ENCODE measurements around the gene GRPEL1. TPM values are rescaled to one million over a fixed set of nuclear protein-coding genes. Genes with fewer than 3 reads are reported as not detected.

GRPEL1 gene
- total and polyA plus RNA-seq, 2 of the 13 experiments (the other 11 are each of a cell fraction or from before 2014, with no cell fraction given), result 32.3 to 141 TPM

DNA sequence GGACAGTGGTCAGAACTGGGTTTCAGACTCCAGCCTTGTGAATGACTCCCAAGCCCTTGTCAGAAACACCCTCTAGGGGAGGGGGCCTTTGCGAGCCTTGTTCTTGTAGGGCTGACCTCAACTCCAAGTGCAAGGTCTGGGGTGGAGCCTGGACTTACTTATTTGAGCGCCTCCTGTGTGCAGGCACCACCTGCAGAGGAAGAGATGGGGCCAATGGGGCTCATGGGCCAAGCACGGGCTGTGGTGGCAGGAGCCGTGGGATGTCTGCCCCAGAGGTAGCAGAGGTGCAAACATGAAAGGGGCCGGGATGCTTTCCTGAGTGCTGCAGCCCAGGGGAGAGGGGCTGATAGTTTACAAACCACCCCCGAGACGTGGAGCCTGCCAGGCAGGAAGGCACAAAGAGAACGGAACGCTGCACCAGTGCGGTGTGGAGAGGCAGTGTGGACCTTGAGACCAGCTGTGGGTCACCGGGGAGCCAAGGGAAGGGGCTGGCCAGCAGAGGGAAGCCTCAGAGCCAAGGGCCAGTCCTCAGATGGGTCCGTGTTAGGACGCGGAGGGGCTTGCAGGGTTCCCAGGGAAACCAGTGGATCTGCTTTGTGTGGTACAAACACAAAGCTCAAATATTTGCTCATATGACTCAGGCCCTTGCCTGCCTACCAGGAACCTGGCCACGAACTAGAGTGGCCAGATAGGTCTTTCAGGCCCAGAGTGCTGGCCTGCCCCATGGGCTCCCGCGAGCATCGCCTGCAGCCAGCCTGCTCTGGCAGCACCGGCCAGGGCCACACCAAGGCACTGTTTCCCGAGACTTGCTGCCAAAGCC lies 33.4 kb downstream of the GRPEL1 start (continued):
- TF ChIP-seq, protein P1, sequence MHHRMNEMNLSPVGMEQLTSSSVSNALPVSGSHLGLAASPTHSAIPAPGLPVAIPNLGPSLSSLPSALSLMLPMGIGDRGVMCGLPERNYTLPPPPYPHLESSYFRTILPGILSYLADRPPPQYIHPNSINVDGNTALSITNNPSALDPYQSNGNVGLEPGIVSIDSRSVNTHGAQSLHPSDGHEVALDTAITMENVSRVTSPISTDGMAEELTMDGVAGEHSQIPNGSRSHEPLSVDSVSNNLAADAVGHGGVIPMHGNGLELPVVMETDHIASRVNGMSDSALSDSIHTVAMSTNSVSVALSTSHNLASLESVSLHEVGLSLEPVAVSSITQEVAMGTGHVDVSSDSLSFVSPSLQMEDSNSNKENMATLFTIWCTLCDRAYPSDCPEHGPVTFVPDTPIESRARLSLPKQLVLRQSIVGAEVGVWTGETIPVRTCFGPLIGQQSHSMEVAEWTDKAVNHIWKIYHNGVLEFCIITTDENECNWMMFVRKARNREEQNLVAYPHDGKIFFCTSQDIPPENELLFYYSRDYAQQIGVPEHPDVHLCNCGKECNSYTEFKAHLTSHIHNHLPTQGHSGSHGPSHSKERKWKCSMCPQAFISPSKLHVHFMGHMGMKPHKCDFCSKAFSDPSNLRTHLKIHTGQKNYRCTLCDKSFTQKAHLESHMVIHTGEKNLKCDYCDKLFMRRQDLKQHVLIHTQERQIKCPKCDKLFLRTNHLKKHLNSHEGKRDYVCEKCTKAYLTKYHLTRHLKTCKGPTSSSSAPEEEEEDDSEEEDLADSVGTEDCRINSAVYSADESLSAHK (CRISPR knock-in tag; IDR thresholded peaks at IDR 0.05; ENCODE audit: borderline replicate concordance), result no peak
- no peak; the same call in 1 of the 2 replicates for TF ChIP-seq ZNF451 (CRISPR knock-in tag; IDR thresholded peaks at IDR 0.05)
- 0 out of 2 replicates have a peak, but pooled peaks have one; percentile 45 for TF ChIP-seq ISL2 (CRISPR knock-in tag; IDR thresholded peaks at IDR 0.05)
- no peak for TF ChIP-seq NCOA1 (CRISPR knock-in tag; IDR thresholded peaks at IDR 0.05)
- peak; percentile 91 for TF ChIP-seq ZMAT3 (CRISPR knock-in tag; conservative IDR thresholded peaks at IDR 0.05)
- peak; percentile 52 for TF ChIP-seq NR2C2 (CRISPR knock-in tag; IDR thresholded peaks at IDR 0.05; ENCODE audit: borderline replicate concordance)
- TF ChIP-seq ZMYM2 (CRISPR knock-in tag; IDR thresholded peaks at IDR 0.05), result peak; percentile 93
- no peak for TF ChIP-seq ZSCAN9 (CRISPR knock-in tag; IDR thresholded peaks at IDR 0.05; ENCODE audit: borderline replicate concordance)
- no peak for TF ChIP-seq PPARG (CRISPR knock-in tag; conservative IDR thresholded peaks at IDR 0.05)
- peak; percentile 94; the same call in 1 of the 2 replicates for TF ChIP-seq MTA1 (CRISPR knock-in tag; IDR thresholded peaks at IDR 0.05; ENCODE audit: borderline replicate concordance)
- no peak for TF ChIP-seq RELA (CRISPR knock-in tag; IDR thresholded peaks at IDR 0.05)
- TF ChIP-seq SALL2 (CRISPR knock-in tag; IDR thresholded peaks at IDR 0.05), result peak; percentile 72; the same call in 1 of the 2 replicates
- TF ChIP-seq, protein P2, sequence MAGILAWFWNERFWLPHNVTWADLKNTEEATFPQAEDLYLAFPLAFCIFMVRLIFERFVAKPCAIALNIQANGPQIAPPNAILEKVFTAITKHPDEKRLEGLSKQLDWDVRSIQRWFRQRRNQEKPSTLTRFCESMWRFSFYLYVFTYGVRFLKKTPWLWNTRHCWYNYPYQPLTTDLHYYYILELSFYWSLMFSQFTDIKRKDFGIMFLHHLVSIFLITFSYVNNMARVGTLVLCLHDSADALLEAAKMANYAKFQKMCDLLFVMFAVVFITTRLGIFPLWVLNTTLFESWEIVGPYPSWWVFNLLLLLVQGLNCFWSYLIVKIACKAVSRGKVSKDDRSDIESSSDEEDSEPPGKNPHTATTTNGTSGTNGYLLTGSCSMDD (CRISPR knock-in tag; IDR thresholded peaks at IDR 0.05), result no peak
- peak; percentile 9 for TF ChIP-seq ETV5 (CRISPR knock-in tag; IDR thresholded peaks at IDR 0.05; ENCODE audit: borderline replicate concordance)
- TF ChIP-seq ZMYM4 (CRISPR knock-in tag; IDR thresholded peaks at IDR 0.05), result peak; percentile 45
- TF ChIP-seq ZNF431 (CRISPR knock-in tag; IDR thresholded peaks at IDR 0.05; ENCODE audit: borderline replicate concordance, low read depth), result no peak
- no peak for TF ChIP-seq ETV6 (CRISPR knock-in tag; conservative IDR thresholded peaks at IDR 0.05)
- TF ChIP-seq NFE2L1 (CRISPR knock-in tag; IDR thresholded peaks at IDR 0.05; ENCODE audit: borderline replicate concordance), result no peak
- TF ChIP-seq SRSF4 (IDR thresholded peaks at IDR 0.05; ENCODE audit: low read depth, low read length, poor library complexity, severe bottlenecking), result no peak
- TF ChIP-seq RNF2 (conservative IDR thresholded peaks at IDR 0.05; ENCODE audit: low read depth), result no peak
- TF ChIP-seq ZNF383 (CRISPR knock-in tag; IDR thresholded peaks at IDR 0.05; ENCODE audit: borderline replicate concordance), result no peak
- TF ChIP-seq ZNF83 (CRISPR knock-in tag; IDR thresholded peaks at IDR 0.05; ENCODE audit: borderline replicate concordance), result no peak
- TF ChIP-seq FLYWCH1 (CRISPR knock-in tag; IDR thresholded peaks at IDR 0.05), result no peak
- TF ChIP-seq SP2 (CRISPR knock-in tag; IDR thresholded peaks at IDR 0.05), result peak; percentile 43
- peak; percentile 75; the same call in 1 of the 2 replicates for TF ChIP-seq FOXK1 (CRISPR knock-in tag; IDR thresholded peaks at IDR 0.05; ENCODE audit: borderline replicate concordance, low read depth)
- TF ChIP-seq ZNF614 (CRISPR knock-in tag; IDR thresholded peaks at IDR 0.05; ENCODE audit: borderline replicate concordance), result peak; percentile 32; the same call in 1 of the 2 replicates
- no peak for TF ChIP-seq GTF3A (CRISPR knock-in tag; conservative IDR thresholded peaks at IDR 0.05)

Data from HepG2 (cell line).